NB4 (cell line): ENCODE measurements around the gene ZNF275.

Experiments used
- DNase-seq: peaks from one replicate; pipeline ENCODE4 v3.0.0; 2010; ENCODE audit warnings: low read depth
- H3K4me3 ChIP-seq: one replicate; pipeline ENCODE4 v1.5.1; 2011; ENCODE audit warnings: mild to moderate bottlenecking, low read depth, low read length, moderate library complexity
- MYC ChIP-seq: IDR thresholded peaks from 2 replicates; pipeline ENCODE4 v1.6.1; 2011; ENCODE audit warnings: low read depth, low read length
- POLR2A ChIP-seq: IDR thresholded peaks from 2 replicates; pipeline ENCODE4 v1.6.1; 2011; ENCODE audit warnings: mild to moderate bottlenecking; ENCODE audit not compliant: insufficient read length; ENCODE audit errors: extremely low read depth
- TF ChIP-seq, protein P1 (sequence below): IDR thresholded peaks from one replicate; pipeline ENCODE4 v1.5.1; 2012; ENCODE audit warnings: low read depth, low read length
- TF ChIP-seq, protein P2 (sequence below): IDR thresholded peaks from 2 replicates; pipeline ENCODE4 v1.6.1; 2011; ENCODE audit warnings: low read depth, low read length

Gene ZNF275

DNA sequence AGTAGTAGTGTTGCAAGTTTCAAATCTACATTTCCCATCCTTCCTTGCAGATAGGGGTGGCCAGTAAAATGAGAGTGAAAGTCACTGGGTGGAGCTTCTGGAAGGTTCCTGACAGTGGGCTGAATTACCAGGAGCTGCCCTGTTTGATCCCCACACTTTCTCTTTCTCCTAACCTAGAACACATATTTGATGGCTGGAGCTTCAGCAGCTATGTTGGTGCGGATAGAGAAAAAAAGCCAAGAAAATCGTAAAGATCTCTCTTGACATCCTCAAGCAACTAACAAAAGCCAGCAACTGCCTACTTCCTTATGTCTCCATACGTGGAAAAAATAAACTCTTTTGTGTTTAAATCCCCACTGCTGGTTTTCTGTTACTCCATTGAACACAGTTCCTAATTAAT is 32.2 kb downstream of the ZNF275 start:
- TF ChIP-seq POLR2A (no peak), MYC (no peak)
- TF ChIP-seq, protein P1, sequence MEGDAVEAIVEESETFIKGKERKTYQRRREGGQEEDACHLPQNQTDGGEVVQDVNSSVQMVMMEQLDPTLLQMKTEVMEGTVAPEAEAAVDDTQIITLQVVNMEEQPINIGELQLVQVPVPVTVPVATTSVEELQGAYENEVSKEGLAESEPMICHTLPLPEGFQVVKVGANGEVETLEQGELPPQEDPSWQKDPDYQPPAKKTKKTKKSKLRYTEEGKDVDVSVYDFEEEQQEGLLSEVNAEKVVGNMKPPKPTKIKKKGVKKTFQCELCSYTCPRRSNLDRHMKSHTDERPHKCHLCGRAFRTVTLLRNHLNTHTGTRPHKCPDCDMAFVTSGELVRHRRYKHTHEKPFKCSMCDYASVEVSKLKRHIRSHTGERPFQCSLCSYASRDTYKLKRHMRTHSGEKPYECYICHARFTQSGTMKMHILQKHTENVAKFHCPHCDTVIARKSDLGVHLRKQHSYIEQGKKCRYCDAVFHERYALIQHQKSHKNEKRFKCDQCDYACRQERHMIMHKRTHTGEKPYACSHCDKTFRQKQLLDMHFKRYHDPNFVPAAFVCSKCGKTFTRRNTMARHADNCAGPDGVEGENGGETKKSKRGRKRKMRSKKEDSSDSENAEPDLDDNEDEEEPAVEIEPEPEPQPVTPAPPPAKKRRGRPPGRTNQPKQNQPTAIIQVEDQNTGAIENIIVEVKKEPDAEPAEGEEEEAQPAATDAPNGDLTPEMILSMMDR = no peak
- TF ChIP-seq, protein P2, sequence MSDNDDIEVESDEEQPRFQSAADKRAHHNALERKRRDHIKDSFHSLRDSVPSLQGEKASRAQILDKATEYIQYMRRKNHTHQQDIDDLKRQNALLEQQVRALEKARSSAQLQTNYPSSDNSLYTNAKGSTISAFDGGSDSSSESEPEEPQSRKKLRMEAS = no peak
- no peak overlapping the region for H3K4me3 ChIP-seq
- DNase-seq = no peak

DNA sequence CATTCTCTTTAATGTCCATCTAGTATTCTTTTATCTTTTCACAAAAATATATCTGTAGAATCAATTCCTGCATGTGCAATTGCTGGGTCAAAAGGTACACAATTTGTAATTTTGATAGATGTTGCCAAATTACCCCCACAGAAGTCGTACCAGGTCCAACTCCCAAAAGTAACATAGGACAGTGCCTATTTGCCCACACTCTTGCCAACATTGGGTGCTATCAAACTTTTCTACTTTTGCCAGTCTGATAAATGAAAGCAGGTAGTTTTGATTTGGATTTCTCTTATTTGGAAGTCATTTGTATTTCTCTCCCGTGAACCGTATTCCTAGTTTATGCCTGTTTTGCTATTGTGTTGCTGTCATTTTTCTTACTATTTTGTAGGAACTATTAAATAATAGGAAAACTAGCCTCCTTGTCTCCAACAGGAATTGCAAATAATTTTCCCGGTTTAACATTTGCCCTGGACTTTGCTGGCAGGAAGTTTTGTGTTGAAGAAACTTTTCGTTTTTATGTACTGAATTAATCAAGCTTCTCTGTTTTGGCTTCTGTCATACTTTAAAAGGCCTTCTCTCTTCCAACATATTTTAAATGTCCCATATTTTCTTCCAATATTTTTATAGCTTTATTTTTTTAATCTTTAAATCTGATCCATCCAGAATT is 33.1 kb downstream of the ZNF275 start:
- no peak overlapping the region for H3K4me3 ChIP-seq
- TF ChIP-seq, protein P1 = no peak
- TF ChIP-seq, protein P2 = no peak
- TF ChIP-seq POLR2A (no peak), MYC (no peak)
- no peak for DNase-seq

DNA sequence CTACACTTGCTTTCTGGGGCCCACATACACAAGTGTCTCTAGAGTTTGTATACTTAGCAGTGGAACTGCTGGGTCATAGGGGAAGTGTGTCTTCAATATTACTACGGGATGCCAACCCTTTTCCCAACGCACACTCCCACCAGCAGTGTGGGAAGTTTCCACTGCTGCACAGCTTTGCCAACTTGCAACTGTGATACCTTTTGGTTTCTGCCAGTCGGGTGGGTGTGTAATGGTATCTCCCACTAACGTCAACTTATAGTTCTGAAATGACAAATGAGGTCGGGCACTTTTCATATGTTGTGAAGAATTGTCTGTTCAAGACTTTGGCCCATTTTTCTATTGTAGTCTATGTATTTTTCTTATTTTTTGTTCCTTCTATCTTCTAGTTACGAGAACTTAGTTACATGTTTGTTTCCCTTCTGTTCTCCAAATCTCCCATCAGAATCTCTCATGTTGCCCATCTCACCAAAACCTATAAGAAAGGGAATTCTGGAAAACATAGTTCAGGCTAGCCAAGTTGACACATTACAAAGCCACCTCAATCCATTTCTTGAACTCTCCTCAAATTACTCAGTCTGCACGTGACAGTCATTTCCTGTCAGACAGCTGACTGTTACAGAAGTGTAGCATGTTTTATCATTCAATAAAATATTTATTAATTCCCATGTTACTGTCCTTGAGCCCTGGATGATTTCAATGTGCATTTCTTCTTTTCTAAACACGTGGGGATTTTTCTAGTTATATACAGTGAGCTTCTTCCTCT is 36.5 kb downstream of the ZNF275 start:
- no peak for DNase-seq
- H3K4me3 ChIP-seq = no peak overlapping the region
- TF ChIP-seq, protein P1 = no peak
- no peak for TF ChIP-seq MYC
- TF ChIP-seq POLR2A = no peak
- TF ChIP-seq, protein P2 = no peak

DNA sequence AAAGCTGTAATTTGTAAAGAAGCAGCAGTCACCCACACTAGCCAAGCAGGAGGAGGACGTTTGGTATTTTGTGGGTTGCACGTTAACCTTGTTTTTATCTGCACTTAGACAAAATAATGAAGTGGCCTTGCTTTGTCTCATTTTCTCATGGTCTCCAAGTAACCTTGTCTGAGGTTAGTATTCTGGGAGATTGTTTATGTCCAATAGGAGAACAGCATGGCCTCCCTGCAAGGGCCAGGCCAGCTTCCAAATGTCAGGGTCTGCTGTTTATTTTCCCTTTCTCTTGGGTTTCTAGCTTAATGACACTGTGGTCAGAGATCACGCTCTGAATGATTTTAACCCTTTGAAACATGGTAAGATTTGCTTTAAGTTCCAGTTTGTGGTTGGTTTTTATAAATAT is 37.3 kb downstream of the ZNF275 start:
- no peak for DNase-seq
- TF ChIP-seq, protein P1 = no peak
- TF ChIP-seq, protein P2 = no peak
- no peak for TF ChIP-seq MYC
- no peak for TF ChIP-seq POLR2A
- H3K4me3 ChIP-seq = no peak overlapping the region

DNA sequence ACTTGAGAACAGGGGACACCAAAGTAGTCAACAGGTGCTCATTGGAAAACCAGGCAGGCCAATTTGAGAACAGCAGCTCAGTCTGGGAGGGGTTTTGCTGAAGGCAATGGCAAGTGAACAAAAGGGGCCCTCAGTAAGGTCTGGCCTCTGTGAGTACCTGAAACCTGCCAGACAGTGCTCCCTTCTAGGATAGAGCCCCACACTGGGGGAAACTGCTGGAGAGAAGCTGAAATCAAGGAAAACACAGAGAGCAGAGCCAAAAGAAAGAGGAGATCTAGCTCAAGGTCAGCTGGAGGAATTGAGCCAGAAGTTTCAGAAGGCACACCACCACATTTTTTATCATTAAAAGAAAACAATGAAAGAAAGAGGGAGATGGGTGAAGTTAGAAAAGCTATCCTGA is 39.0 kb downstream of the ZNF275 start:
- H3K4me3 ChIP-seq = no peak overlapping the region
- no peak for DNase-seq
- TF ChIP-seq MYC = no peak
- TF ChIP-seq, protein P2 = no peak
- TF ChIP-seq, protein P1 = no peak
- no peak for TF ChIP-seq POLR2A

DNA sequence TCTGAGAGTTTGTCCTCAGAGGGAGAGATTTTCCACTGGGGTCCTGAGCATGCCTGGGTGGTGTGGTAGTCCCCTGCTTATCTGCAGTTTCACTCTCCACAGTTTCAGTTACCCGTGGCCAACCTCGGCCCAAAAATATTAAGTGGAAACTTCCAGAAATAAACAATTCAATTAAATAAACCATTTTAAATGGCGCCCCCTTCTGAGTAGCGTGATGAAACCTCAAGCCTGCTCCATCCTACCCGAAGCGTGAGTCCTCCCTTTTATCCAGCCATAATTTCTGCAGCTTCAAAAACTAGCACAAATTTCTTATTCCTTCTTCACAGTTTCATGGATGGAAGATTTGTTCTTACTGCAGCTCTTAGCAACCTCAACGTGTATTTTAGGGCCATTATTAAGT is 40.5 kb downstream of the ZNF275 start:
- no peak for DNase-seq
- TF ChIP-seq POLR2A (no peak), MYC (no peak)
- TF ChIP-seq, protein P1 = no peak
- TF ChIP-seq, protein P2 = no peak
- no peak overlapping the region for H3K4me3 ChIP-seq
